Esophagus muscularis mucosa (tissue), 4 donors: ENCODE results near the gene JPH2. TPM values are rescaled to one million over a fixed set of nuclear protein-coding genes. Genes with fewer than 3 reads are reported as not detected.

Source experiments
- DNase-seq: peaks from one replicate; pipeline ENCODE4 v3.0.0-alpha.2; 2017; ENCODE audit errors: extremely low spot score
- H3K27ac ChIP-seq, 4 donors: fragments of 200-600 bp; sonication (generic); replicated peaks in 1 of 4; 1 replicate in 3 of 4; 2 replicates in 1 of 4; pipeline ENCODE4 v1.5.1; 2016 to 2019; ENCODE audit warnings: mild to moderate bottlenecking in 1 of 4
- H3K27me3 ChIP-seq, 4 donors: fragments of 200-600 bp; sonication (generic); one replicate each; pipeline versions ENCODE4 v1.5.1 to v1.6.0; 2016 to 2019
- H3K36me3 ChIP-seq, 4 donors: fragments of 200-600 bp; sonication (generic); one replicate each; pipeline ENCODE4 v1.5.1; 2016 to 2019
- H3K4me1 ChIP-seq, 4 donors: fragments of 200-600 bp; sonication (generic); one replicate each; pipeline ENCODE4 v1.5.1; 2016 to 2019
- H3K4me3 ChIP-seq, 4 donors: fragments of 200-600 bp; sonication (generic); 1 replicate in 2 of 4; 2 replicates in 2 of 4; pipeline ENCODE4 v1.5.1; 2016 to 2019; ENCODE audit warnings: mild to moderate bottlenecking in 4 of 4, moderate library complexity in 1 of 4
- H3K9me3 ChIP-seq, 4 donors: fragments of 200-600 bp; sonication (generic); 1 replicate in 3 of 4; 2 replicates in 1 of 4; pipeline ENCODE4 v1.5.1; 2016 to 2019
- CTCF ChIP-seq, 3 experiments: fragments of 200-600 bp in 2 of 3; fragments of 450-650 bp in 1 of 3; sonication (generic) in 2 of 3; IDR thresholded peaks; one replicate each; pipeline ENCODE4 v1.5.1; 2017 to 2019; ENCODE audit warnings: antibody characterized with exemption in 3 of 3, mild to moderate bottlenecking in 2 of 3, moderate library complexity in 1 of 3
- EP300 ChIP-seq: sonication (generic); formaldehyde crosslinking; IDR thresholded peaks from one replicate; pipeline ENCODE4 v1.6.1; 2017; ENCODE audit warnings: antibody characterized with exemption
- POLR2A ChIP-seq: fragments of 450-650 bp; IDR thresholded peaks from one replicate; pipeline ENCODE4 v1.6.1; 2017; ENCODE audit warnings: antibody characterized with exemption, moderate library complexity, mild to moderate bottlenecking, low read depth
- POLR2AphosphoS5 ChIP-seq, 2 donors: sonication (generic); formaldehyde crosslinking; IDR thresholded peaks; one replicate each; pipeline ENCODE4 v1.6.1; 2017; ENCODE audit warnings: antibody characterized with exemption in 2 of 2
- WGBS: methylation state at CpG from one replicate; pipeline ENCODE4 v1.1.5; 2018; 5-methylcytosine and 5-hydroxymethylcytosine counted together
- intact Hi-C: fragments of 100-400 bp; cut with DNase I; formaldehyde crosslinking; loops from one replicate; pipeline ENCODE4 v1.15.1; 2023
- total RNA-seq, 4 donors: library from RNA; depleted of rRNA; stranded (reverse); fragments of >200 nt; gene quantifications; one replicate each; pipeline versions ENCODE4 v1.1.0 to v1.2.1, GENCODE V29; 2016

Gene JPH2
- total RNA-seq, 4 donors from 2014 or later: 187 to 441 (median 295) TPM

DNA sequence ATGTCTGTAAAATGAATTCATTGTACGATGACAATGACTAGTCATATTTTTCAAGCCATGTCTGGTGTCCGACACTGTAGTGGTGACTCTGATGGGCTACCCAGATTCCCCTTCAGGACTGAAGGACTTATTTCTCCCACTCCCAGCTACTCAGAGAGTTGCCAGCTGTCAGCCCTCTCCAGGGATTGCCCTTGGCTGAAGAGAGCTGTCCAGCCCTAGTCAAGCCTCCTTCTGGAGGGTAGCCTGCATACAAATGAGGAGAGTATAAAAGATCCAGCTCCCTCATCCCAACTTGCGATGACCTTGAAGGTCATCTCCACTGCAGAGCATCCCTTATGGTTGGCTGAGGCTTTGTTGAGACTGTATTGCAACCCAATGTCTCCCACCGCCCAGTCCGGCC lies 29.9 kb downstream of the JPH2 start:
- intact Hi-C loops: no loop called here
- H3K27ac ChIP-seq: peak overlapping the region; percentile 85 to 95 (median 92)
- 86% methylated on average over 5 of the region's 5 CpGs for WGBS
- H3K4me3 ChIP-seq: no peak overlapping the region
- H3K9me3 ChIP-seq: no peaks in the 10 kb centered on the region
- DNase-seq: no peak
- peaks cover 14 to 24% (median 16%) of the 10 kb centered on the region in 4 donors for H3K36me3 ChIP-seq
- TF ChIP-seq EP300: no peak
- no peak for TF ChIP-seq POLR2A
- no peak for TF ChIP-seq POLR2AphosphoS5 (IDR thresholded peaks at IDR 0.05)
- no peak for TF ChIP-seq CTCF (IDR thresholded peaks at IDR 0.05)
- peaks cover 24 to 84% (median 69%) of the 10 kb centered on the region in 4 donors for H3K4me1 ChIP-seq
- H3K27me3 ChIP-seq: no peaks in the 10 kb centered on the region

DNA sequence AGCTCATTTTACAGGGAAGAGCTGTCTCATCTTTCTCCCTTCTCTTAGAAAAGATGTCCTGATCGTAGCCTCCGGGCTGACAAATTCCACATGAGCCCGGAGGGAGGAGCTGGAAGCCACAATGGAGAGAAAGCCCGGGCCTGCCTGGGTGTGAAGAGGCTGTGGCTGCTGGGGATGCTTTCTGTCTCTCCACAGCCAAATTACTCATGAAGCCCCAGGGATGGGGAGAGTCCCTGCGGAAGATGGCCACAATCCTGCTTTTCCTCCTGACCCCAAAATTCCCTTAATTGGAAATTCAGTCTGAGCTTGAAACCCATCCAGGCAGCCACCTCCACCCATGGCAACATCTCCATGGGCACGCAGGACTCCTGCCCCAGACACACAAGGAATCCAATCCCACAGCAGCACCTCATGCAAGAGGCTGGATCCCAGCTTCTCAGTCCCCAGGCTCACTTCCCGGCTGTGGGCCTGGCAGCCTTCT lies 32.4 kb downstream of the JPH2 start:
- Histone ChIP-seq H3K9me3 (no peaks in the 10 kb centered on the region), H3K27ac (peak overlapping the region; percentile 85 to 95 (median 92)), H3K4me1 (peaks cover 30 to 98% (median 72%) of the 10 kb centered on the region in 4 donors), H3K36me3 (peaks cover 6 to 13% (median 12%) of the 10 kb centered on the region in 4 donors), H3K27me3 (no peaks in the 10 kb centered on the region), H3K4me3 (peak overlapping the region in 1 of 4 donors; percentile 7)
- WGBS: 46% methylated on average over 7 of the region's 7 CpGs
- intact Hi-C loops: no loop called here
- TF ChIP-seq EP300: no peak
- peak; percentile 59 to 77 for TF ChIP-seq POLR2AphosphoS5 (IDR thresholded peaks at IDR 0.05)
- peak in 2 of 3 experiments; percentile 32 for TF ChIP-seq CTCF (IDR thresholded peaks at IDR 0.05)
- DNase-seq: no peak

DNA sequence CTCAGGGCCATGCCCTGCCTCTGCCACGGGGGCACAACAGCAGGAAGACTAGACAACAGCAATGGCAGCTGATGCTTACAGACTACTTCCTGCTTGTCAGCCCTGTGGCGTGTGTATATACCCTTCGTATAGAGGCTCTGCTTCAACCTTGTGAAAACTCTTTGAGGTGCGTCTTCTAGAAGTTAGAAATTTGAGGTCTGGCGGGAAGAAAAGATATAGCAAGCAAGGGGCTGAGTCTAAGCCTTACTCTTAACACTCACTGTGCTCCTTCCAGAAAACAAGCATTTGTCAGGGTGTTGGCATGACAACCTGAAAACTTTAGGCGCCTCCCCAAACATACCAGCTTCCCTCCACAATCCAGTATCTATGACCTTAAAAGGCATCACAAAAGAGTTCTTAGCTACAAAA lies 33.3 kb downstream of the JPH2 start:
- 28% methylated on average over 2 of the region's 6 CpGs for WGBS
- H3K27me3 ChIP-seq: no peaks in the 10 kb centered on the region
- TF ChIP-seq EP300 (no peak), POLR2A (no peak), POLR2AphosphoS5 (IDR thresholded peaks at IDR 0.05) (peak; percentile 20 to 85), CTCF (IDR thresholded peaks at IDR 0.05) (peak in 1 of 3 experiments; percentile 4)
- DNase-seq: no peak
- H3K4me3 ChIP-seq: peak overlapping the region in 2 of 4 donors; percentile 2 to 7
- intact Hi-C loops: no loop called here
- peak overlapping the region; percentile 85 to 95 (median 92) for H3K27ac ChIP-seq
- H3K36me3 ChIP-seq: peaks cover 0 to 3% (median 2%) of the 10 kb centered on the region in 4 donors
- H3K9me3 ChIP-seq: no peaks in the 10 kb centered on the region
- H3K4me1 ChIP-seq: peaks cover 36 to 98% (median 75%) of the 10 kb centered on the region in 4 donors

DNA sequence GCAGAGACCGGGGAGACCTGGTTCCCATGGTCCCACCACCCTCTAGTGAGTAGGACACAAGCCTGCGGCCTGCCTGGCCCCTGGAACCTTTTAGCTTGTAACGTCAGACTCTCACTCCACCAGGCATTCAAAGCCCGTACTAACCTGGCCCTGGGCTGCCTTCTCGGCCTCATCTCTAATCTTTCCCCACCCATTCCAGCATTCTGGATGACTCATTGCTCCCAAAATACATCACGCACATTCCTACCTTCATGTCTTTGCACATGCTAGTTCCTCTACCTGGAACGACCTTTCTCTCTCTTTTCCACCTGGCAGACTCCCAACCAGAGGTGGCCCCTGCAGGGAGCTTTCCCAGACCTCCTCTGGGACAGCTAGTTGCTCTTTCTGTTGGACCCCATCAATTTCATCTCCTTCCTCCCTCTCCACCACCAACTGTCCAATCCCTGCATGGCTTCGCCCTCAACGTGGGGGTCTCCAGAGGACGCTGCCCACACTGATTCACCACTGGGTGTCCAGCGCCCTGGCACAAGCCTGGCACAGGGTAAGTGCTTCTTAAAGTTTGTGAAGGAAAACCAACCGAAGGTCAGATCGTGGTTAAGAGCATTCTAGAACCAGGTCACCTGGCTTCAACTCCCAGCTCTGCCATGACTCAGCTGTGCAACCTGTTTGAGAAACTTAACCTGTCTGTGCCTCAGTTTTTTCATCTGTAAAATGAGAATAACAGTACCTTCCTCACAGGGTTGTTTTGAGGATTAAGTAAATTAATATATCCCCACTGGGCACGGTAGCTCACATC lies 35.2 kb downstream of the JPH2 start:
- intact Hi-C loops: no loop called here
- no peaks in the 10 kb centered on the region for H3K9me3 ChIP-seq
- H3K36me3 ChIP-seq: no peaks in the 10 kb centered on the region
- TF ChIP-seq POLR2A (no peak), EP300 (peak; percentile 72), POLR2AphosphoS5 (IDR thresholded peaks at IDR 0.05) (peak; percentile 46 to 83), CTCF (IDR thresholded peaks at IDR 0.05) (no peak)
- H3K4me3 ChIP-seq: no peak overlapping the region
- no peak for DNase-seq
- H3K27ac ChIP-seq: peak overlapping the region; percentile 85 to 95 (median 92)
- H3K27me3 ChIP-seq: no peaks in the 10 kb centered on the region
- peaks cover 41 to 100% (median 81%) of the 10 kb centered on the region in 4 donors for H3K4me1 ChIP-seq
- 60% methylated on average over 14 of the region's 14 CpGs for WGBS
